HG03097 (cell line): ENCODE results near the gene PACS2.

Experiments
- ATAC-seq: cut with Tn5 transposase; IDR thresholded peaks from one replicate; pipeline ENCODE4 v1.9.1; 2021; ENCODE audit not compliant: unreplicated experiment, low FRiP score

PACS2 gene

GRCh38 chr14:105436891-105437722 is 122.6 kb downstream of the PACS2 start:
- no peak for ATAC-seq

- ATAC-seq: no peak
Observed at GRCh38 chr14:105437723-105438500, 123.4 kb downstream of the PACS2 start.

GRCh38 chr14:105439179-105439578 is 124.6 kb downstream of the PACS2 start:
- ATAC-seq: no peak

GRCh38 chr14:105439710-105440553 is 125.4 kb downstream of the PACS2 start:
- ATAC-seq: no peak

- no peak for ATAC-seq
Observed at GRCh38 chr14:105440554-105440900, 126.0 kb downstream of the PACS2 start.

- no peak for ATAC-seq
Observed at GRCh38 chr14:105440992-105441391, 126.4 kb downstream of the PACS2 start.

- ATAC-seq: no peak
Observed at GRCh38 chr14:105442125-105442524, 127.6 kb downstream of the PACS2 start.

GRCh38 chr14:105442834-105443233 is 128.3 kb downstream of the PACS2 start:
- ATAC-seq: no peak

- ATAC-seq: no peak
Observed at GRCh38 chr14:105444859-105445258, 130.3 kb downstream of the PACS2 start.

- ATAC-seq: no peak
Observed at GRCh38 chr14:105445290-105445689, 130.7 kb downstream of the PACS2 start.

GRCh38 chr14:105445901-105446845 is 131.6 kb downstream of the PACS2 start:
- no peak for ATAC-seq

GRCh38 chr14:105446971-105447370 is 132.4 kb downstream of the PACS2 start:
- ATAC-seq: no peak
